ENCODE measurements around the gene BAZ2A. TPM values are rescaled to one million over a fixed set of nuclear protein-coding genes. Genes with fewer than 3 reads are reported as not detected.
"Not testable (repeated sequence)": the region's sequence is repeated elsewhere in the genome, so short reads cannot be mapped to it uniquely, and the experiment has no call there.

The BAZ2A gene
- total and polyA plus RNA-seq, 12 donors = 8.8 to 58.7 (median 42.6) TPM

DNA sequence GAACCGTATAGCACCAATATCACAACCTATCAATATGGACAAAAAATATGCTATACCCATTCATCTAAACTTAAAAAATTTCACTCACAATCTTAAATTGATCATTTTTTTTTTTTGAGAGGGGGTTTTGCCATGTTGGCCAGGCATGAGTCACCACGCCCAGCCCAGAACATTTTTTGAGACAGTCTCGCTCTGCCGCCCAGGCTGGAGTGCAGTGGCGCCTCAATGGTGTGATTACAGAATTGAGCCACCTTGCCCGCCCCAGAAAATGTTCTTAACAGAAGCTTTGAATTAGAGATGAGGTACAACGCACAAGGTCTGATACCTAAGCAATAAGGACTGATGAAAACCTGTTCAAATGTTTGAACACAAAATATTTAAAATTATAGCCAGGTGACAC is 31.4 kb upstream of the BAZ2A start:
- Histone ChIP-seq H3K9me3 (no peaks in the 10 kb centered on the region), H3K27ac (no peak overlapping the region), H3K4me3 (no peak overlapping the region), H3K36me3 (peaks cover 0 to 57% (median 38%) of the 10 kb centered on the region in 9 donors), H3K27me3 (no peaks in the 10 kb centered on the region), H3K4me1 (no peaks in the 10 kb centered on the region)
- no peak for TF ChIP-seq CTCF (IDR thresholded peaks at IDR 0.05)
- intact Hi-C loops (cut with DNase I) = no loop called here
- ATAC-seq = no peak
- no peak for DNase-seq
- 94 to 96% methylated on average over 7 of the region's 7 CpGs for WGBS, 2 donors

- no peak for ATAC-seq
- intact Hi-C loops (cut with DNase I) = no loop called here
- WGBS, 2 donors = 94 to 95% methylated on average over 1 of the region's 1 CpG
- Histone ChIP-seq H3K4me1 (no peaks in the 10 kb centered on the region), H3K27ac (no peak overlapping the region), H3K9me3 (peaks cover 0 to 15% (median 4%) of the 10 kb centered on the region in 11 donors), H3K36me3 (peaks cover 0 to 31% (median 13%) of the 10 kb centered on the region in 9 donors), H3K4me3 (no peak overlapping the region), H3K27me3 (no peaks in the 10 kb centered on the region)
- no peak for DNase-seq
- TF ChIP-seq CTCF (IDR thresholded peaks at IDR 0.05) = no peak
These were observed 28.8 kb upstream of the BAZ2A start for GRCh38 chr12:56658921-56659320.

GRCh38 chr12:56657416-56658379 is 27.6 kb upstream of the BAZ2A start:
- Histone ChIP-seq H3K4me3 (no peak overlapping the region), H3K27me3 (no peaks in the 10 kb centered on the region), H3K9me3 (peaks cover 0 to 27% (median 7%) of the 10 kb centered on the region in 11 donors), H3K36me3 (peaks cover 0 to 19% (median 1%) of the 10 kb centered on the region in 9 donors), H3K27ac (no peak overlapping the region), H3K4me1 (no peaks in the 10 kb centered on the region)
- ATAC-seq (no peak), DNase-seq (no peak)
- intact Hi-C loops (cut with DNase I) = no loop called here
- TF ChIP-seq CTCF (IDR thresholded peaks at IDR 0.05) = no peak
- 88 to 96% methylated on average over 7 of the region's 7 CpGs for WGBS, 2 donors

- H3K27ac ChIP-seq; H3K4me3 ChIP-seq; H3K4me1 ChIP-seq; ATAC-seq; DNase-seq; H3K27me3 ChIP-seq; H3K36me3 ChIP-seq; intact Hi-C loops (cut with DNase I): not testable (repeated sequence)
- peaks cover 0 to 30% (median 7%) of the 10 kb centered on the region in 11 donors for H3K9me3 ChIP-seq
- WGBS, 2 donors = 81 to 82% methylated on average over 5 of the region's 5 CpGs
These were observed 23.7 kb upstream of the BAZ2A start for GRCh38 chr12:56653781-56654180.

GRCh38 chr12:56648023-56648422 is 17.9 kb upstream of the BAZ2A start:
- intact Hi-C loops (cut with DNase I) = loop anchor here in 5 of 10 donors (5.0 to 10.0 kb wide), 3 partner anchors 39 to 77 kb away; partner anchors contain the start of genes PTGES3 (in 4 of the 5) and NACA (in 1 of the 5)
- Histone ChIP-seq H3K36me3 (peaks cover 0 to 18% (median 15%) of the 10 kb centered on the region in 9 donors), H3K4me1 (peaks cover 0 to 29% (median 25%) of the 10 kb centered on the region in 9 donors)
- H3K4me3 ChIP-seq, H3K9me3 ChIP-seq, H3K27me3 ChIP-seq, H3K27ac ChIP-seq, ATAC-seq, DNase-seq: not testable (repeated sequence)
- 95 to 98% methylated on average over 9 of the region's 9 CpGs for WGBS, 2 donors
